ENCODE data around the gene MMAB.

The MMAB gene

GRCh38 chr12:109518820-109519665, 54.3 kb downstream of the MMAB start:
- in situ Hi-C loops (cut with MboI; ENCODE audit: low sequenced_read_pairs): no loop called here

GRCh38 chr12:109517619-109518018, 55.7 kb downstream of the MMAB start:
- in situ Hi-C loops (cut with MboI; ENCODE audit: low sequenced_read_pairs): no loop called here

GRCh38 chr12:109513977-109514376, 59.3 kb downstream of the MMAB start:
- in situ Hi-C loops (cut with MboI; ENCODE audit: low sequenced_read_pairs): no loop called here

GRCh38 chr12:109513051-109513450, 60.3 kb downstream of the MMAB start:
- in situ Hi-C loops (cut with MboI; ENCODE audit: low sequenced_read_pairs): no loop called here

- in situ Hi-C loops (cut with MboI; ENCODE audit: low sequenced_read_pairs): no loop called here
Observed at GRCh38 chr12:109512608-109513007, 60.7 kb downstream of the MMAB start.

GRCh38 chr12:109510196-109510595, 63.1 kb downstream of the MMAB start:
- in situ Hi-C loops (cut with MboI; ENCODE audit: low sequenced_read_pairs): no loop called here

- in situ Hi-C loops (cut with MboI; ENCODE audit: low sequenced_read_pairs): no loop called here
Observed at GRCh38 chr12:109504068-109504467, 69.2 kb downstream of the MMAB start.
